Renal cortical epithelial cell (primary cell): ENCODE results near the gene ATP4B. TPM values are rescaled to one million over a fixed set of nuclear protein-coding genes. Genes with fewer than 3 reads are reported as not detected.
A peak's percentile ranks its signal among the peaks of the same experiment; 100 is the strongest.

Source experiments
- DNase-seq: peaks from one replicate; pipeline ENCODE4 v3.0.0-alpha.2; 2011; ENCODE audit warnings: low read depth
- total RNA-seq: library from RNA; depleted of rRNA; stranded (reverse); fragments of >200 nt; gene quantifications from 2 replicates; pipeline ENCODE4 v1.2.3, GENCODE V29; 2014

ATP4B gene
- total RNA-seq, 1 donor from 2014 or later = not detected

GRCh38 chr13:113607889-113608635, 49.9 kb downstream of the ATP4B start:
- DNase-seq = peak; percentile 23

- DNase-seq = no peak
Measured at GRCh38 chr13:113607056-113607888, 50.7 kb downstream of the ATP4B start.

DNA sequence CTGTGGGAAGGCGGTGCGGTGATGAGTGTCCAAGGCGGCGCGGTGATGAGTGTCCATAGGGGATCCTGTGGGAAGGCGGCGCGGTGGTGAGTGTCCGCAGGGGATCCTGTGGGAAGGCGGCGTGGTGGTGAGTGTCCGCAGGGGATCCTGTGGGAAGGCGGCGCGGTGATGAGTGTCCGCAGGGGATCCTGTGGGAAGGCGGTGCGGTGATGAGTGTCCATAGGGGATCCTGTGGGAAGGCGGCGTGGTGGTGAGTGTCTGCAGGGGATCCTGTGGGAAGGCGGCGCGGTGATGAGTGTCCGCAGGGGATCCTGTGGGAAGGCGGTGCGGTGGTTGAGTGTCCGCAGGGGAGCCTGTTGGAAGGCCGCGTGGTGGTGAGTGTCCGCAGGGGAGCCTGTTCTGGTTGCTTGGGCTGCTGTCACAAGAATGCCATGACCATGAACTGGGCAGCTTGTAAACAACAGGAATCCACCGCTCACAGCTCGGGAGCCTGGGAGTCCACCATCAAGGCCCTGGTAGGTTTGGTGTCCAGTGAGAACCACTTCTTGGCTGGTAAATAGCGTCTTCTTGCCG, 52.0 kb downstream of the ATP4B start:
- DNase-seq = no peak

DNA sequence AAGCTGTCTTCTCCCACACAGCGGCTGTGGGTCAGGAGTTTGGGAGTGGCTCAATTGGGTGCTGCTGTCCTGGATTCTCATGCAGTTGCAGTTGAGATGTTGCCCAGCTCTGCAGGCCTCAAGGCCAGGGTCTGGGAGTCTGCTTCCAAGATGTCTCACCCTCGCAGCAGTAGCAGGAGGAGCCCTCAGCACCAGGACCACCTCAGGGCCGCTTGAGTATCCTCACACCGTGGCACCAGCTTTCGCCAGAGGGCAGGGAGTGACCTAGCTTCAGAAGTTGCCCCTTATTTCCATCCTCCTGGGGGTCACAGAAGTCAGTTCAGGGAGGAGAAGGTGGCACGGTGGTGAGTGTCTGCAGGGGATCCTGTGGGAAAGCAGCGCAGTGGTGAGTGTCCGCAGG, 52.5 kb downstream of the ATP4B start:
- DNase-seq = no peak

DNA sequence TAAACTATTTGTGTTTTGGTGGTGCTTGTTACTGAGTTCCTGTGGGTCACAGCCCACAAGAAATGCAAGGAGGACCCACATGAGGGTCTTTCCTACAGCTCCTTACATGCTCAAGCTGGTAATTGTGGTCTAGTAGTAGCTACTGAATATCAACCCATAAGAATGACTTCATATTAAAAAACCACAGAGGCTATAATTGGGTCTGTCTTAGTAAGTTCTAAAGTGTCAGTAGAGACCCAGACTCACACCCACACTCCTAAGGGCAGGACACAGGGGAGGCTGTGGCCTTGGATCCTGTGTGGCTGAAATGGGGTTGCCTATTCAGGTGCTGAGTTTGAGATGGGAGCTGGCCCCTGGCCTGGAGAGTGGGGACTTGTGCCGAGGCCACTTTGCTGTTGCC, 53.8 kb downstream of the ATP4B start:
- DNase-seq = no peak

- DNase-seq = no peak
Measured at GRCh38 chr13:113603116-113603710, 54.8 kb downstream of the ATP4B start.

GRCh38 chr13:113602291-113602988, 55.6 kb downstream of the ATP4B start:
- DNase-seq = no peak

DNA sequence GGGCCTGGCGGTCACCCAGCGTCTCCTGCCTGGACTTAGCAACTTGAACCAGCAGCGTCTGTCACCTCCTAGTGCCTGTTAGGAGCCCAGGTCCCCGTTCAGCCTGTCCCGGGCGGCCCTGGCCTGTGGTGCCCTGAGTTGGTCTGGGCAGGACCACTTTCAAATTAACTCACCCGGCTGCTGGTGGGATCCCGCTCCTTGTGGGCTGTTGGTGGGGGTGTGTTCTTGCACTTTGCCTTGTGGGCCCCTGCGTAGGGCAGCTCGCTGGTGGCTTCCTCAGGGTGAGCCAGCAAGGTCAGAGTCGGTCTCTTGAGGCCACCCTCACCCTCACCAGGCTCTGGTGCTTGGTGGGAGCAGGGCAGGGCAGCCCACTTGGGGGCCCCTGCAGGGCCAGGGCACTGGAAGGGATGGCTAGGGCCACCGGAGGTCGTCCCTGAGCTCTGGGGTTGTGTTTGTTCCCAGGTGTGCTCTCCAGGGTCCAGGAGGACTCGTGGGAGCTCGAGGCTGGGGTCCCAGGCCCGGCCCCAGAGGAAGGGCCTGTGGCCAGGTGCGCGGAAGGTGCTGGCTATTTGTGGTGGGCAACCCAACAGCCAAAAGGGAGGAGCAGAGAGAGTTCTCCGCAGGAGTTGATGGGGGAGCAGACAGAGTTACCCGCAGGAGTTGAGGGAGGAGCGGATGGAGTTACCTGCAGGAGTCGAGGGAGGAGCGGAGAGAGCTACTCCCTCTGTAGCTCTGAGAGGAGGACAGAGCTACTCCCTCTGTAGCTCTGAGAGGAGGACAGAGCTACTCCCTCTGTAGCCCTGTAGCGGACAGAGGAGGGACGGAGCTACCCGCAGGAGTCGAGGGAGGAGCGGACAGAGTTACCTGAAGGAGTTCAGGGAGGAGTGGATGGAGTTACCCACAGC, 56.6 kb downstream of the ATP4B start:
- no peak for DNase-seq

- DNase-seq = no peak
Measured at GRCh38 chr13:113599391-113599790, 58.6 kb downstream of the ATP4B start.

Other genes starting within 250 kb of the ATP4B start
- gene ADPRHL1, start 204.7 kb downstream of the ATP4B start, total RNA-seq = 3.8 and 5.6 TPM in 2 replicates
- 6.6 and 25.8 TPM in 2 replicates for gene DCUN1D2, start 167.5 kb downstream of the ATP4B start, total RNA-seq
- gene TFDP1, start 73.4 kb downstream of the ATP4B start, total RNA-seq = 50.7 and 72.9 TPM in 2 replicates
- 0.17 TPM in 1 of 2 replicates, not detected in the other for gene GRK1, start 9.0 kb upstream of the ATP4B start, total RNA-seq
- gene TMEM255B, start 101.0 kb upstream of the ATP4B start, total RNA-seq = 3.3 and 5.9 TPM in 2 replicates
- 174 and 236 TPM in 2 replicates for gene GAS6, start 205.9 kb upstream of the ATP4B start, total RNA-seq